HAP-1 (cell line): Measurements from ENCODE around the gene STT3B.
"Not testable (repeated sequence)": the region's sequence is repeated elsewhere in the genome, so short reads cannot be mapped to it uniquely, and the experiment has no call there.

ENCODE experiments used
- DNase-seq, 2 experiments: peaks; one replicate each; pipeline ENCODE4 v3.0.0-alpha.2; 2016 to 2020; ENCODE audit warnings: low spot score in 2 of 2
- H3K27me3 ChIP-seq: fragments of 250-450 bp; sonication (Bioruptor Pico); 2 replicates; pipeline ENCODE4 v1.5.1; 2020; ENCODE audit warnings: low read depth, mild to moderate bottlenecking, moderate library complexity
- H3K36me3 ChIP-seq: fragments of 250-450 bp; sonication (Bioruptor Pico); replicated peaks from 2 replicates; pipeline ENCODE4 v1.5.1; 2020; ENCODE audit warnings: mild to moderate bottlenecking
- H3K4me1 ChIP-seq: fragments of 250-450 bp; sonication (Bioruptor Pico); 2 replicates; pipeline ENCODE4 v1.5.1; 2020; ENCODE audit warnings: mild to moderate bottlenecking
- H3K4me3 ChIP-seq: fragments of 250-450 bp; sonication (Bioruptor Pico); 2 replicates; pipeline ENCODE4 v1.5.1; 2020; ENCODE audit warnings: mild to moderate bottlenecking, moderate library complexity
- H3K9me3 ChIP-seq: fragments of 250-450 bp; sonication (Bioruptor Pico); 2 replicates; pipeline ENCODE4 v1.5.1; 2020; ENCODE audit warnings: mild to moderate bottlenecking, moderate library complexity
- in situ Hi-C: fragments of 300-500 bp; cut with MboI; formaldehyde crosslinking; loops from 3 replicates; pipeline ENCODE4 v1.14.3; 2020; ENCODE audit warnings: low sequenced_read_pairs, inconsistent platforms, mixed read lengths

Gene STT3B

DNA sequence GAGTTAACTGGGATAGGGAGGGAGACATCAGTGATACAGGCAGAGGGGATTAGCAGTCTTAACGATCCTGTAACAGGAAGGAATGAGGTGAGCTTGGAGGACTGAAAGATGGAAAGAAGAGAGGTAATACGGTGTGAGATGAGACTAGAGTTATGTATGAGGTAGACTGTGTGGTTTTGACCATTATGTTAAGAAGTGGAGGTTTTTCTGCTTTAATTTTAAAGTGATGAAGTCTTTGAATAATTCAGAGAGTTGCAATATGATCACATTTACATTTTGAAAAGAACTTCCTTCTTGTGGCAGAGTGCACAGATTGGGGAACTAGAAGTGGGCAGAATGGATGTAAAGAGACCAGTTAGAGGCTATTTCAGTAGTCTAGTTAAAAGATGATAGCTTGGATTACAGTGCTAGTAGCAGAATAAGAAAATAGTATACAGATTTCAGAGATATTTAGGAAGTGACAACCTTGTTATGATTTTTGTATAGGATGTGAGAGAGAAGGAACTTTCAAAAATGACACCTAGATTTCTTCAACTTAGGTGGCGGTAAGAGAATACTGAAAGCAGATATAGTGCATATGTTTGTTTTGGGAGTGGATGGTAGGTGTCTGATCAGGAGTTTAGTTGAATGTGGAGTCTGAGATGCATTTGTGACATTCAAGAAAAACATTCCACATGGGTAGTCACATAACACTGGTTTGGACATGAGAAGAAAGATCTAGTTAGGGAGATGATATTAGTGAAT is 40.5 kb downstream of the STT3B start:
- in situ Hi-C loops: no loop called here
- Histone ChIP-seq H3K4me3 (no peak overlapping the region), H3K4me1 (peaks cover 20% of the 10 kb centered on the region), H3K36me3 (0 out of 2 replicates have a peak, but pooled peaks cover 4% of the 10 kb centered on the region), H3K9me3 (no peaks in the 10 kb centered on the region), H3K27me3 (no peaks in the 10 kb centered on the region)
- no peak for DNase-seq

DNA sequence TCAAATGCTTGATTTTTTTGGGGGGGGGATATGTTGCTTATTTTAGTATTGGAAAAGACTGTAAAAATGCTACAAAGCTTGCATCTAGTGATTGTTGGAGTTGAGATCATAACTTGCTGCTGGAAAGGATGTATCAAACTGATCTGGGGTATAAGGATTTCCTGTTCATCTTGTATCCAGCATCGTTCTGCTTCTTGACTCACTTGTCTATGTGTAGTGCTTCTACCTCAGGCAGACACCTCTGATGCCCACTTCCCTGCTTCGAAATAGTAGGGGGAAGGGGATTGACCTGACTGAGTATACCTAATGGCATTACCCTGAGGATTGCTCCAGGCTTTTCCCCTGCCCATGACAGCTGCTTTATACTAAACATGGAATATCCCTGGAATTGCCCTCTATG is 42.7 kb downstream of the STT3B start:
- H3K4me1 ChIP-seq: peaks cover 20% of the 10 kb centered on the region
- H3K36me3 ChIP-seq: peaks cover 4% of the 10 kb centered on the region; the same call in 1 of the 2 replicates
- in situ Hi-C loops: no loop called here
- H3K4me3 ChIP-seq: no peak overlapping the region
- H3K9me3 ChIP-seq: no peaks in the 10 kb centered on the region
- DNase-seq: no peak
- no peaks in the 10 kb centered on the region for H3K27me3 ChIP-seq

DNA sequence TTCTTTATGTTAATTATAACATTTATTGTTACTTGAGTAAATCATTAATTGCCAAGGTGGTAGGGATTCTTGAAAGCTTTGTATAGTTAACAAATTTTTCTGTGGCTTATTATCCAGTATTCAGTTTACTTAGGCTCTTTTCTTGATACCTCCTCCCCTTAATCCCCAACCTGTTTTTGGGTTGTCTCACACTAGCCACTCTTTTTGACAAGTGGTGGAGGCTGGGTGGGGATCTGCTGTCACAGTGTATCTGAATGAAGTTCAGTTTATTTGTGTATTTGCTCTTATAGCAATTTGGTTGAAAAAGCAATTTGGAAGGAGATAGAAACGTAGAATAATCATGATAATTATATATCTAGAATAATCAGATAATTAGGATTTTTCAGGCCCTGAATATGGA is 43.8 kb downstream of the STT3B start:
- no peaks in the 10 kb centered on the region for H3K9me3 ChIP-seq
- peaks cover 20% of the 10 kb centered on the region for H3K4me1 ChIP-seq
- DNase-seq: no peak
- in situ Hi-C loops: no loop called here
- no peaks in the 10 kb centered on the region for H3K27me3 ChIP-seq
- H3K4me3 ChIP-seq: no peak overlapping the region
- H3K36me3 ChIP-seq: peaks cover 5% of the 10 kb centered on the region; the same call in 1 of the 2 replicates

DNA sequence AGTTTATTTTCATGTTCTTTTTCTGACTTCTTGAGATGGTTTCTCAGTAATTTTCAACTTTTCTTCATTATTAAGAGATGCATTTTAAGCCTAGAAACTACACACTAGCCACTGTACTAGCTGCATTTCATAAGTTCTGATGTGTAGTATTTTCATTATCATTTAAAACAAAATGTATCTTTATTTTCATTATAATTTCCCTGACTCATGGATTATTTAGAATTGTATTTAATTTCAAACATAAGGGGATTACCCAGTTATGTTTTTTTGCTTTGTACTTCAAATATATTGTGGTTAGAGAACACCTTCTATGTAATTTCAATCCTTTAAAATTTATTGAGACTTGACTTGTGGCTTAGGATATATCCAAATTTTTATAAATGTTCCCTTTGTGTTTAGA is 44.5 kb downstream of the STT3B start:
- Histone ChIP-seq H3K4me3 (no peak overlapping the region), H3K4me1 (peaks cover 20% of the 10 kb centered on the region), H3K36me3 (peaks cover 7% of the 10 kb centered on the region; the same call in 1 of the 2 replicates), H3K27me3 (no peaks in the 10 kb centered on the region), H3K9me3 (no peaks in the 10 kb centered on the region)
- in situ Hi-C loops: no loop called here
- DNase-seq: no peak

DNA sequence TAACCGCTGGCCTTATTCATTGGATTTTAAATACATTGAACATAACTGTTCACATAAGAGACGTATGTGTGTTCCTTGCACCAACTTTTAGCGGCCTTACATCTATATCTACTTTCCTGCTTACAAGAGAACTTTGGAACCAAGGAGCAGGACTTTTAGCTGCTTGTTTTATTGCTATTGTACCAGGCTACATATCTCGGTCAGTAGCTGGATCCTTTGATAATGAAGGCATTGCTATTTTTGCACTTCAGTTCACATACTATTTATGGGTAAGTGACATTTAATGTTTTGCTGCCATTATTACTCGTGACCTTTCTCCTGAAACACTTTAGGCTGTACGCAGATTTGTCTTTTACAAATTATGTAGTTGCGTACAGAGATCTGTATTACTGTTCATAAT is 47.1 kb downstream of the STT3B start:
- peaks cover 4% of the 10 kb centered on the region for H3K4me1 ChIP-seq
- H3K27me3 ChIP-seq: no peaks in the 10 kb centered on the region
- H3K36me3 ChIP-seq: peaks cover 14% of the 10 kb centered on the region; the same call in 1 of the 2 replicates
- in situ Hi-C loops: no loop called here
- DNase-seq: no peak
- H3K4me3 ChIP-seq: no peak overlapping the region
- no peaks in the 10 kb centered on the region for H3K9me3 ChIP-seq

DNA sequence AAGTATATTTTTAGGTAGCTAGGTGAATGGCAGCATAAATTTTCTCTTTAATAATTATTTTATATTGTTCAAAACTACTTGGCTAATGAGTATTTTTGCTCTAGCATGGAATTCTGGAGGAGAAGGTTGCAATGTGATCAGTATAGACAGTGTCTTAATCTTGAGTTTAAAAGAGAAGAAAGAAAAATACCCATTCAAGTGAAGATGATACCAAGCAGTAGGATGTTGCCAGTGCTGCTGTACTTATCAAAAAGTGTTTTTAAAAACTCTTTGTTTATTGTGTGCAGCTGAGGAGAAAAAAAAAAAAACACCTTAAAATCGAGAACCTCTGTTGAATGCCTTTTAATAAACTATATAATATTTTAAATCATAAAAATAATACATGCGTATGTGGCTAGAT is 47.9 kb downstream of the STT3B start:
- Histone ChIP-seq H3K36me3 (peaks cover 14% of the 10 kb centered on the region; the same call in 1 of the 2 replicates), H3K4me3 (no peak overlapping the region), H3K4me1 (no peaks in the 10 kb centered on the region), H3K27me3 (no peaks in the 10 kb centered on the region), H3K9me3 (no peaks in the 10 kb centered on the region)
- DNase-seq: no peak
- in situ Hi-C loops: no loop called here

DNA sequence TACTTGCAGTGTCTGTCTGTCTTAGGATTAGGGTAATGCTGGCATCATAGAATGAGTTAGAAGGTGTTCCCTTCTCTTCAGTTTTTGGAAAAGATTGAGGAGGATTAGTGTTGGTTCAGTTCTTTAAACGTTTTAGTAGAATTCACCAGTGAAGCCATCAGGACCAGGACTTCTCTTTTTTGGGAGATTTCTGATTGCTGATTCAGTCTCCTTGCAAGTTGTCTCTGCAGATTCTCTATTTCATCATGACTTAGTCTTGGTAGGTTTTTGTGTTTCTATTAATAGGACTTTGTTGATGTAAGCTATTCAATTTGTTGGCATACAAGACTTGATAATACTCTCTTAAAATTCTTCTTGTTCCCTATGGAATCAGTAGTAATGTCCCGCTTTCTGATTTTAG is 48.9 kb downstream of the STT3B start:
- H3K4me1 ChIP-seq: no peaks in the 10 kb centered on the region
- in situ Hi-C loops: no loop called here
- H3K9me3 ChIP-seq: no peaks in the 10 kb centered on the region
- DNase-seq: no peak
- H3K4me3 ChIP-seq: no peak overlapping the region
- H3K27me3 ChIP-seq: no peaks in the 10 kb centered on the region
- H3K36me3 ChIP-seq: peaks cover 18% of the 10 kb centered on the region; the same call in 1 of the 2 replicates

DNA sequence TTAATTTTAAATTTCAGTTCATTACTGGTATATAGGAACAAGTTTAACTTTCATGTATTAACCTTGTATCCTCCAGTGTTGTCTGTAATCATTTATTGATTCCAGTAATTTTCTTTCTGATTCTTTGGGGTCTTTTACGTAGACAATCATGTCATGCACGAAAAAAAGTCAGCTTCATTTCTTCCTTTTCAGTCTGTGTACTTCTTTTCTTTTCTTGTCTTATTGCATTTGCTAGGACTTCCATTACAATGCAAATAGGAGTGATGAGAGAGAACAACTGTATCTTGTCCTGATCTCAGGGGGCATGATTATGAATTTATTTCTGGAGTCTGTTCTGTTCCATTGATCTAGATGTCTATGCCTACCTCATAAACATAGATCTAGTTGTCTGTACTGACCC is 56.5 kb downstream of the STT3B start:
- H3K27me3 ChIP-seq: no peaks in the 10 kb centered on the region
- no peak overlapping the region for H3K4me3 ChIP-seq
- no peak for DNase-seq
- H3K4me1 ChIP-seq: no peaks in the 10 kb centered on the region
- H3K36me3 ChIP-seq: peaks cover 14% of the 10 kb centered on the region
- H3K9me3 ChIP-seq: peaks cover 4% of the 10 kb centered on the region; the same call in 1 of the 2 replicates
- in situ Hi-C loops: no loop called here

DNA sequence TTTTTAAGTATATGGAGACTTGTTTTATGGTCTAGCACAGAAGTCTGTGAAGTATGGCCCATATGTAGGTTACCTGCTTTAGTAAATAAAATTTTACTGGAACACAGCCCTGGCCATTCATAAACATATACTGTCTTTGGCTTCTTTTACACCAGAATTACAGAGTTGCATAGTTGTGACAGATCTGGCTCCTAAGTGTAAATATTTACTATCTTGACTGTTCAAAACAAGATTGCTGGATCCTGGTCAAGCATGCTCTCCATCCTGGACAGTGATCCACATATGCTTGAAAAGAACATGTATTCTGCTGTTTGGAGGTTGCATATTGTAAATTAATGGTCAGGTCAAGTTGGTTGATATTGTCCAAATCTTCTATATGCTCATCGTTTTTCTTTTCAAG is 57.9 kb downstream of the STT3B start:
- Histone ChIP-seq H3K4me3 (no peak overlapping the region), H3K27me3 (no peaks in the 10 kb centered on the region), H3K4me1 (no peaks in the 10 kb centered on the region), H3K36me3 (peaks cover 13% of the 10 kb centered on the region), H3K9me3 (peaks cover 4% of the 10 kb centered on the region; the same call in 1 of the 2 replicates)
- DNase-seq: no peak
- in situ Hi-C loops: no loop called here

DNA sequence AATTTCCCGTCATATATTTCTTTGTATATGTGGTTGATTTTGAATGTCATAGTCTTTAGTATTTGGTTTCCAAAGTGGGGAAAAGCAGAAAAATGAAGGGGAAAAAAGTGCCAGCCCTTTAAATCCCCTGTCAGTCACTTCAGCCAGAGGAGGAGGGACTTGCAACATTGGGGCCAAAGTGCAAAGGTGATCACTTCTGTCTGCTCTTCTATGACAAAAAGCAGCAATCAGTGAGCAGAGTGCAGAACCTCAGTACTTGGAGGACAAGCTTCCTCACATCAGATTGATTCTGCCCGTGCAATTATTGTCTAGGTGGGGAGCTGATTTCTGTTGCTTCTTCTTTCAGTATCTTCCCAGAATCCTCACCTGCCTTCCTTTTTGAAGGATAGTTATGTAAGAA is 60.0 kb downstream of the STT3B start:
- H3K4me1 ChIP-seq: no peaks in the 10 kb centered on the region
- H3K9me3 ChIP-seq: peaks cover 4% of the 10 kb centered on the region; the same call in 1 of the 2 replicates
- no peak for DNase-seq
- H3K36me3 ChIP-seq: peaks cover 8% of the 10 kb centered on the region
- in situ Hi-C loops: no loop called here
- H3K27me3 ChIP-seq: no peaks in the 10 kb centered on the region
- no peak overlapping the region for H3K4me3 ChIP-seq

DNA sequence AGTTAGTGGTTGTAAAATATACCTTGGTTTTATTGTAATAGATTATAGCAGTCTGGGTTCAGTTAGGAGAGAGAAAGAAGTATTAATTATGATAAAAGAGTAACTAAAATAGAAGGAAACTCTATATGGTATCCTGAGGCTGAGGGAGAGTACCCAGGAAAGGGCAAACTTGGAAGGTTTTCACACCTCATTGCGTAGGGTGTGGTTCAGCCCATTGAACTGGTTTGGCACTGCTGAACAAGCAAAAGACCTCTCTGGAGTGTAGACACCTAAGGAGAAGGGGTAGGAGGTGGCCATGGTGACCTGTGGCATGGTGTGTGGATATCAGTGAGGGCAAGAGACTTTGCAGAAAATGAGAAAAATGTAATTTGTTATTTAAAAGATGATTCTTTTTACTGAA is 63.5 kb downstream of the STT3B start:
- H3K27me3 ChIP-seq: no peaks in the 10 kb centered on the region
- no peaks in the 10 kb centered on the region for H3K9me3 ChIP-seq
- H3K4me1 ChIP-seq: no peaks in the 10 kb centered on the region
- DNase-seq: no peak
- in situ Hi-C loops: no loop called here
- peaks cover 16% of the 10 kb centered on the region for H3K36me3 ChIP-seq
- no peak overlapping the region for H3K4me3 ChIP-seq

DNA sequence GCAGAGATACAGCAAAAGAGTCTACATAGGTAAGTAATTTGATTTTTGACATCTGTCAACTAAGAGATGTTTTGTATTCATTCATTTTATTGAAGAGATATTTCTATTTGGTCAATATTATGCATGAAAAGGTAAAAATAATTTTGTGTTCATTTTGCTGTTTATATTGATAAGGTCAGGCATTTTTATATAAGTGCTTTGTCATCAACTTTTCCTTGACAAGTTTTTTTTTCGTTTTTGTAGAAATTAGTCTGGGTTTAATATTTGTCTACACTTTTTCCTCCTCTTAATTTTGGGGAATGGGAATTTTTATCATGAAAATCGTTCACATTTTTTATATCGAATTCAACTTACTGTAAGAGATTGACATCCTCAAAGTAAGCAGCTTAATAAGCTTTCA is 67.7 kb downstream of the STT3B start:
- DNase-seq: no peak
- Histone ChIP-seq H3K9me3 (peaks cover 5% of the 10 kb centered on the region; the same call in 1 of the 2 replicates), H3K27me3 (no peaks in the 10 kb centered on the region), H3K4me3 (no peak overlapping the region), H3K36me3 (peaks cover 30% of the 10 kb centered on the region), H3K4me1 (no peaks in the 10 kb centered on the region)
- in situ Hi-C loops: loop anchor here (25.0 kb wide), 1 partner anchor 537 kb away; no protein-coding TSS in a partner anchor

DNA sequence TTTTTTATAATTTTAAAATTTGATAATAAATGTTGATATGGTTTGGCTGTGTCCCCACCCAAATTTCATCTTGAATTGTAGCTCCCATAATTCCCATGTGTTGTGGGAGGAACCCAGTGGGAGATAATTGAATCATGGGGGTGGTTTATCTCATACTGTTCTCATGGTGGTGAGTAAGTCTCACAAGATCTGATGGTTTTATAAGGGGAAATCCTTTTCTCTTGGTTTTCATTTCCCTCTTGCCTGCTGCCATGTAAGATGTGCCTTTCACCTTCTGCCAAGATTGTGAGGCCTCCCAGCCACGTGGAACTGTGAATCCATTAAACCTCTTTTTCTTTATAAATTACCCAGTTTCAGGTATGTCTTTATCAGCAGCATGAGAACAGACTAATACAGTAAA is 72.6 kb downstream of the STT3B start:
- Histone ChIP-seq H3K9me3 (peaks cover 13% of the 10 kb centered on the region), H3K36me3 (peaks cover 22% of the 10 kb centered on the region)
- H3K4me1 ChIP-seq, H3K27me3 ChIP-seq, H3K4me3 ChIP-seq, DNase-seq: not testable (repeated sequence)
- in situ Hi-C loops: loop anchor here (25.0 kb wide), 1 partner anchor 532 kb away; no protein-coding TSS in a partner anchor

DNA sequence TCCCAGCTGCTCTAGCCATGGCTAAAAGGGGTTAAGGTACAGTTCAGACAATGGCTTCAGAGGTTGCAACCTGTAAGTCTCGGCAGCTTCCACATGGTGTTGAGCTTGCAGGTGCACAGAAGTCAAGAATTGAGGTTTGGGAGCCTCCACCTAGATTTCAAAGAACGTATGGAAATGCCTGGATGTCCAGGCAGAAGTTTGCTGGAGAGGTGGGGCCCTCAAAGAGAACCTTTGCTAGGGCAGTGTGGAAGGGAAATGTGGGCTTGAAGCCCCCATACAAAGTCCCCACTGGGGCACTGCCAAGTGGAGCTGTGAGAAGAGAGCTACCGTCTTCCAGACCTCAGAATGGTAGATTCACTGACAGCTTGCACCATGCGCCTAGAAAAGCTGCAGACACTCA is 73.7 kb downstream of the STT3B start:
- Histone ChIP-seq H3K27me3 (no peaks in the 10 kb centered on the region), H3K9me3 (peaks cover 13% of the 10 kb centered on the region), H3K4me1 (peaks cover 10% of the 10 kb centered on the region), H3K4me3 (no peak overlapping the region), H3K36me3 (peaks cover 12% of the 10 kb centered on the region)
- in situ Hi-C loops: loop anchor here (25.0 kb wide), 1 partner anchor 531 kb away; no protein-coding TSS in a partner anchor
- DNase-seq: no peak
